ENCODE measurements around the gene CORO1C. TPM values are rescaled to one million over a fixed set of nuclear protein-coding genes. Genes with fewer than 3 reads are reported as not detected.

CORO1C gene
- polyA plus RNA-seq, 2 donors = 23.6 to 40.2 TPM

- Histone ChIP-seq H3K27ac (ENCODE audit: low read depth in 2 of 2, low read length in 1 of 2) (no peak overlapping the region), H3K9me3 (ENCODE audit: control insufficient read depth in 2 of 2, insufficient read depth in 1 of 2, low read depth in 1 of 2, low read length in 1 of 2) (no peaks in the 10 kb centered on the region), H3K36me3 (ENCODE audit: control insufficient read depth in 2 of 2, insufficient read depth in 2 of 2, low read length in 1 of 2) (no peaks in the 10 kb centered on the region), H3K4me3 (ENCODE audit: low read depth in 1 of 2, low read length in 2 of 2) (no peak overlapping the region), H3K27me3 (ENCODE audit: control insufficient read depth in 1 of 2, insufficient read depth in 2 of 2, low read length in 2 of 2) (no peaks in the 10 kb centered on the region), H3K4me1 (ENCODE audit: control insufficient read depth in 2 of 2, insufficient read depth in 2 of 2, low read length in 1 of 2) (peaks cover 4 to 19% of the 10 kb centered on the region in 2 donors)
- WGBS, 2 donors = 83 to 92% methylated on average over 1 of the region's 1 CpG
Observed at GRCh38 chr12:108770963-108771362, 39.6 kb upstream of the CORO1C start.

GRCh38 chr12:108770269-108770829 is 39.0 kb upstream of the CORO1C start:
- peaks cover 4 to 19% of the 10 kb centered on the region in 2 donors for H3K4me1 ChIP-seq (ENCODE audit: control insufficient read depth in 2 of 2, insufficient read depth in 2 of 2, low read length in 1 of 2)
- no peaks in the 10 kb centered on the region for H3K27me3 ChIP-seq (ENCODE audit: control insufficient read depth in 1 of 2, insufficient read depth in 2 of 2, low read length in 2 of 2)
- WGBS, 2 donors = 64 to 70% methylated on average over 7 to 11 of the region's 11 CpGs
- no peak overlapping the region for H3K27ac ChIP-seq (ENCODE audit: low read depth in 2 of 2, low read length in 1 of 2)
- H3K9me3 ChIP-seq (ENCODE audit: control insufficient read depth in 2 of 2, insufficient read depth in 1 of 2, low read depth in 1 of 2, low read length in 1 of 2) = no peaks in the 10 kb centered on the region
- H3K4me3 ChIP-seq (ENCODE audit: low read depth in 1 of 2, low read length in 2 of 2) = no peak overlapping the region
- no peaks in the 10 kb centered on the region for H3K36me3 ChIP-seq (ENCODE audit: control insufficient read depth in 2 of 2, insufficient read depth in 2 of 2, low read length in 1 of 2)

GRCh38 chr12:108768591-108769500 is 37.5 kb upstream of the CORO1C start:
- no peaks in the 10 kb centered on the region for H3K36me3 ChIP-seq (ENCODE audit: control insufficient read depth in 2 of 2, insufficient read depth in 2 of 2, low read length in 1 of 2)
- WGBS, 2 donors = 22 to 24% methylated on average over 40 of the region's 40 CpGs
- H3K4me1 ChIP-seq (ENCODE audit: control insufficient read depth in 2 of 2, insufficient read depth in 2 of 2, low read length in 1 of 2) = peaks cover 4 to 16% of the 10 kb centered on the region in 2 donors
- H3K9me3 ChIP-seq (ENCODE audit: control insufficient read depth in 2 of 2, insufficient read depth in 1 of 2, low read depth in 1 of 2, low read length in 1 of 2) = no peaks in the 10 kb centered on the region
- H3K27ac ChIP-seq (ENCODE audit: low read depth in 2 of 2, low read length in 1 of 2) = no peak overlapping the region
- peak overlapping the region in 1 of 2 donors; percentile 14 for H3K4me3 ChIP-seq (ENCODE audit: low read depth in 1 of 2, low read length in 2 of 2)
- H3K27me3 ChIP-seq (ENCODE audit: control insufficient read depth in 1 of 2, insufficient read depth in 2 of 2, low read length in 2 of 2) = no peaks in the 10 kb centered on the region

- WGBS, 2 donors = 93 to 95% methylated on average over 6 of the region's 6 CpGs
- H3K4me3 ChIP-seq (ENCODE audit: low read depth in 1 of 2, low read length in 2 of 2) = no peak overlapping the region
- H3K9me3 ChIP-seq (ENCODE audit: control insufficient read depth in 2 of 2, insufficient read depth in 1 of 2, low read depth in 1 of 2, low read length in 1 of 2) = no peaks in the 10 kb centered on the region
- no peaks in the 10 kb centered on the region for H3K27me3 ChIP-seq (ENCODE audit: control insufficient read depth in 1 of 2, insufficient read depth in 2 of 2, low read length in 2 of 2)
- peaks cover 4 to 5% of the 10 kb centered on the region in 2 donors for H3K4me1 ChIP-seq (ENCODE audit: control insufficient read depth in 2 of 2, insufficient read depth in 2 of 2, low read length in 1 of 2)
- no peak overlapping the region for H3K27ac ChIP-seq (ENCODE audit: low read depth in 2 of 2, low read length in 1 of 2)
- H3K36me3 ChIP-seq (ENCODE audit: control insufficient read depth in 2 of 2, insufficient read depth in 2 of 2, low read length in 1 of 2) = no peaks in the 10 kb centered on the region
Observed at GRCh38 chr12:108766294-108766693, 35.0 kb upstream of the CORO1C start.

GRCh38 chr12:108765289-108765764 is 34.0 kb upstream of the CORO1C start:
- no peaks in the 10 kb centered on the region for H3K9me3 ChIP-seq (ENCODE audit: control insufficient read depth in 2 of 2, insufficient read depth in 1 of 2, low read depth in 1 of 2, low read length in 1 of 2)
- H3K4me3 ChIP-seq (ENCODE audit: low read depth in 1 of 2, low read length in 2 of 2) = no peak overlapping the region
- H3K27ac ChIP-seq (ENCODE audit: low read depth in 2 of 2, low read length in 1 of 2) = no peak overlapping the region
- H3K36me3 ChIP-seq (ENCODE audit: control insufficient read depth in 2 of 2, insufficient read depth in 2 of 2, low read length in 1 of 2) = no peaks in the 10 kb centered on the region
- peaks cover 4 to 5% of the 10 kb centered on the region in 2 donors for H3K4me1 ChIP-seq (ENCODE audit: control insufficient read depth in 2 of 2, insufficient read depth in 2 of 2, low read length in 1 of 2)
- 76 to 79% methylated on average over 10 of the region's 10 CpGs for WGBS, 2 donors
- no peaks in the 10 kb centered on the region for H3K27me3 ChIP-seq (ENCODE audit: control insufficient read depth in 1 of 2, insufficient read depth in 2 of 2, low read length in 2 of 2)

- Histone ChIP-seq H3K27ac (ENCODE audit: low read depth in 2 of 2, low read length in 1 of 2) (no peak overlapping the region), H3K9me3 (ENCODE audit: control insufficient read depth in 2 of 2, insufficient read depth in 1 of 2, low read depth in 1 of 2, low read length in 1 of 2) (no peaks in the 10 kb centered on the region), H3K27me3 (ENCODE audit: control insufficient read depth in 1 of 2, insufficient read depth in 2 of 2, low read length in 2 of 2) (no peaks in the 10 kb centered on the region), H3K36me3 (ENCODE audit: control insufficient read depth in 2 of 2, insufficient read depth in 2 of 2, low read length in 1 of 2) (no peaks in the 10 kb centered on the region), H3K4me1 (ENCODE audit: control insufficient read depth in 2 of 2, insufficient read depth in 2 of 2, low read length in 1 of 2) (peaks cover 4 to 5% of the 10 kb centered on the region in 2 donors), H3K4me3 (ENCODE audit: low read depth in 1 of 2, low read length in 2 of 2) (no peak overlapping the region)
- WGBS, 2 donors = 85 to 90% methylated on average over 7 of the region's 7 CpGs
Observed at GRCh38 chr12:108764540-108765288, 33.4 kb upstream of the CORO1C start.

GRCh38 chr12:108761226-108761625 is 29.9 kb upstream of the CORO1C start:
- no peaks in the 10 kb centered on the region for H3K27me3 ChIP-seq (ENCODE audit: control insufficient read depth in 1 of 2, insufficient read depth in 2 of 2, low read length in 2 of 2)
- no peak overlapping the region for H3K27ac ChIP-seq (ENCODE audit: low read depth in 2 of 2, low read length in 1 of 2)
- no peaks in the 10 kb centered on the region for H3K4me1 ChIP-seq (ENCODE audit: control insufficient read depth in 2 of 2, insufficient read depth in 2 of 2, low read length in 1 of 2)
- no peaks in the 10 kb centered on the region for H3K9me3 ChIP-seq (ENCODE audit: control insufficient read depth in 2 of 2, insufficient read depth in 1 of 2, low read depth in 1 of 2, low read length in 1 of 2)
- no peaks in the 10 kb centered on the region for H3K36me3 ChIP-seq (ENCODE audit: control insufficient read depth in 2 of 2, insufficient read depth in 2 of 2, low read length in 1 of 2)
- H3K4me3 ChIP-seq (ENCODE audit: low read depth in 1 of 2, low read length in 2 of 2) = no peak overlapping the region
- WGBS, 2 donors = 94 to 96% methylated on average over 11 of the region's 11 CpGs

GRCh38 chr12:108759924-108760323 is 28.6 kb upstream of the CORO1C start:
- H3K36me3 ChIP-seq (ENCODE audit: control insufficient read depth in 2 of 2, insufficient read depth in 2 of 2, low read length in 1 of 2) = no peaks in the 10 kb centered on the region
- H3K27me3 ChIP-seq (ENCODE audit: control insufficient read depth in 1 of 2, insufficient read depth in 2 of 2, low read length in 2 of 2) = no peaks in the 10 kb centered on the region
- no peaks in the 10 kb centered on the region for H3K9me3 ChIP-seq (ENCODE audit: control insufficient read depth in 2 of 2, insufficient read depth in 1 of 2, low read depth in 1 of 2, low read length in 1 of 2)
- WGBS, 2 donors = 71 to 76% methylated on average over 11 of the region's 11 CpGs
- no peak overlapping the region for H3K4me3 ChIP-seq (ENCODE audit: low read depth in 1 of 2, low read length in 2 of 2)
- H3K4me1 ChIP-seq (ENCODE audit: control insufficient read depth in 2 of 2, insufficient read depth in 2 of 2, low read length in 1 of 2) = no peaks in the 10 kb centered on the region
- H3K27ac ChIP-seq (ENCODE audit: low read depth in 2 of 2, low read length in 1 of 2) = no peak overlapping the region

GRCh38 chr12:108757856-108758255 is 26.5 kb upstream of the CORO1C start:
- 78 to 80% methylated on average over 2 of the region's 2 CpGs for WGBS, 2 donors
- H3K36me3 ChIP-seq (ENCODE audit: control insufficient read depth in 2 of 2, insufficient read depth in 2 of 2, low read length in 1 of 2) = no peaks in the 10 kb centered on the region
- H3K9me3 ChIP-seq (ENCODE audit: control insufficient read depth in 2 of 2, insufficient read depth in 1 of 2, low read depth in 1 of 2, low read length in 1 of 2) = no peaks in the 10 kb centered on the region
- H3K27me3 ChIP-seq (ENCODE audit: control insufficient read depth in 1 of 2, insufficient read depth in 2 of 2, low read length in 2 of 2) = no peaks in the 10 kb centered on the region
- no peaks in the 10 kb centered on the region for H3K4me1 ChIP-seq (ENCODE audit: control insufficient read depth in 2 of 2, insufficient read depth in 2 of 2, low read length in 1 of 2)
- no peak overlapping the region for H3K4me3 ChIP-seq (ENCODE audit: low read depth in 1 of 2, low read length in 2 of 2)
- H3K27ac ChIP-seq (ENCODE audit: low read depth in 2 of 2, low read length in 1 of 2) = no peak overlapping the region

Data from esophagus (tissue), 2 donors.